H1 (cell line): Measurements from ENCODE around the gene ZBTB42. TPM values are rescaled to one million over a fixed set of nuclear protein-coding genes. Genes with fewer than 3 reads are reported as not detected.

ENCODE experiments used
- CTCF ChIA-PET: fragments of 300-600 bp; sonication (Branson Sonifier 250); formaldehyde crosslinking; loops from one replicate; lab custom pipeline; 2021; ENCODE audit not compliant: partially characterized antibody; lab: Charles Lee
- POLR2A ChIA-PET: fragments of 300-600 bp; sonication (Branson Sonifier 250); formaldehyde crosslinking; loops from one replicate; lab custom pipeline; 2021; ENCODE audit warnings: inconsistent platforms; ENCODE audit not compliant: partially characterized antibody; lab: Charles Lee
- DNase-seq, 2 experiments: peaks; one replicate each; pipeline versions ENCODE4 v3.0.0 to v3.0.0-alpha.2; 2010 to 2022; ENCODE audit warnings: low spot score in 2 of 2, low read depth in 1 of 2, mixed read lengths in 1 of 2
- FAIRE-seq: peaks from 2 replicates; lab custom pipeline; 2011; peaks lifted over from hg19 to GRCh38; lab: Jason Lieb, UNC
- H2AFZ ChIP-seq: 2 replicates; pipeline ENCODE4 v1.8.1; 2012; ENCODE audit warnings: low read length, inconsistent platforms
- H2AK5ac ChIP-seq: 2 replicates; pipeline ENCODE4 v1.6.1; 2013; ENCODE audit warnings: low read depth, low read length
- H2BK120ac ChIP-seq: replicated peaks from 2 replicates; pipeline ENCODE3; 2013; ENCODE audit warnings: low read depth, low read length, inconsistent platforms
- H2BK12ac ChIP-seq: 2 replicates; pipeline ENCODE4 v1.6.1; 2013; ENCODE audit warnings: low read depth, low read length
- H2BK15ac ChIP-seq: 2 replicates; pipeline ENCODE4 v1.6.1; 2013; ENCODE audit warnings: low read length
- H2BK20ac ChIP-seq: 2 replicates; pipeline ENCODE4 v1.6.1; 2013; ENCODE audit warnings: low read length
- H2BK5ac ChIP-seq: 2 replicates; pipeline ENCODE4 v1.6.1; 2013; ENCODE audit warnings: low read depth, low read length
- H3K14ac ChIP-seq: 2 replicates; pipeline ENCODE4 v1.6.1; 2013; ENCODE audit warnings: inconsistent platforms; ENCODE audit not compliant: insufficient read length
- H3K18ac ChIP-seq: 2 replicates; pipeline ENCODE4 v1.6.1; 2013; ENCODE audit warnings: low read length; ENCODE audit errors: extremely low read depth
- H3K23ac ChIP-seq: 2 replicates; pipeline ENCODE4 v1.6.1; 2013; ENCODE audit warnings: inconsistent platforms; ENCODE audit not compliant: insufficient read length
- H3K23me2 ChIP-seq: 2 replicates; pipeline ENCODE4 v1.6.1; 2013; ENCODE audit warnings: low read depth, low read length
- H3K27ac ChIP-seq: 2 replicates; pipeline ENCODE4 v1.6.1; 2011; ENCODE audit warnings: low read depth, low read length, inconsistent platforms
- H3K27me3 ChIP-seq, 4 experiments: replicated peaks in 1 of 4; 1 replicate in 1 of 4; 2 replicates in 3 of 4; pipeline versions ENCODE4 v1.6.1 to v1.8.1; 2011 to 2013; ENCODE audit warnings: low read length in 3 of 4, mild to moderate bottlenecking in 3 of 4, inconsistent platforms in 2 of 4, mixed read lengths in 2 of 4, moderate library complexity in 1 of 4; ENCODE audit not compliant: control insufficient read depth in 3 of 4, insufficient read depth in 3 of 4; ENCODE audit errors: extremely low read depth in 1 of 4
- H3K36me3 ChIP-seq, 4 experiments: 2 replicates each; pipeline versions ENCODE4 v1.6.1 to v1.8.1; 2011 to 2013; ENCODE audit warnings: mild to moderate bottlenecking in 4 of 4, low read length in 3 of 4, moderate library complexity in 2 of 4, control low read depth in 1 of 4, inconsistent platforms in 1 of 4; ENCODE audit not compliant: insufficient read depth in 4 of 4, control insufficient read depth in 2 of 4
- H3K4ac ChIP-seq: replicated peaks from 2 replicates; pipeline ENCODE3; 2013; ENCODE audit warnings: low read length, low read depth, mixed read lengths, inconsistent platforms; ENCODE audit not compliant: insufficient read length
- H3K4me1 ChIP-seq, 4 experiments: replicated peaks in 1 of 4; 1 replicate in 1 of 4; 2 replicates in 3 of 4; pipeline versions ENCODE4 v1.6.1 to v1.8.1; 2011 to 2013; ENCODE audit warnings: low read length in 3 of 4, inconsistent platforms in 2 of 4, mixed read lengths in 1 of 4; ENCODE audit not compliant: insufficient read depth in 4 of 4, control insufficient read depth in 3 of 4
- H3K4me2 ChIP-seq, 2 experiments: 2 replicates each; pipeline versions ENCODE4 v1.6.1 to v1.8.1; 2011 to 2013; ENCODE audit warnings: low read depth in 2 of 2, low read length in 2 of 2, control low read depth in 1 of 2, inconsistent platforms in 1 of 2, mild to moderate bottlenecking in 1 of 2; ENCODE audit not compliant: insufficient read depth in 1 of 2
- H3K4me3 ChIP-seq, 4 experiments: fragments of 200-600, 300-600 bp in 1 of 4; sonication (generic), shearing (Covaris generic), sonication (Bioruptor Twin) in 1 of 4; 2 replicates each; pipeline versions ENCODE4 v1.5.1 to v1.8.1; 2011 to 2016; ENCODE audit warnings: low read length in 4 of 4, low read depth in 3 of 4, control low read depth in 2 of 4, inconsistent platforms in 2 of 4, mild to moderate bottlenecking in 2 of 4, mixed read lengths in 1 of 4, moderate library complexity in 1 of 4; ENCODE audit not compliant: insufficient read depth in 2 of 4; ENCODE audit errors: extremely low read depth in 1 of 4
- H3K56ac ChIP-seq: replicated peaks from 2 replicates; pipeline ENCODE3; 2013; ENCODE audit warnings: low read depth, mild to moderate bottlenecking, mixed read lengths, low read length, inconsistent platforms; ENCODE audit not compliant: insufficient read length
- H3K79me1 ChIP-seq: 2 replicates; pipeline ENCODE4 v1.6.1; 2013; ENCODE audit warnings: low read depth, low read length, control low read depth
- H3K79me2 ChIP-seq, 2 experiments: 2 replicates each; pipeline versions ENCODE4 v1.6.1 to v1.8.1; 2012 to 2013; ENCODE audit warnings: low read length in 2 of 2, mild to moderate bottlenecking in 2 of 2, inconsistent platforms in 1 of 2; ENCODE audit not compliant: insufficient read depth in 2 of 2, control insufficient read depth in 1 of 2
- H3K9ac ChIP-seq, 4 experiments: replicated peaks in 1 of 4; 1 replicate in 1 of 4; 2 replicates in 3 of 4; pipeline versions ENCODE4 v1.6.1 to v1.8.1; 2011 to 2013; ENCODE audit warnings: low read depth in 3 of 4, low read length in 3 of 4, control low read depth in 2 of 4, mild to moderate bottlenecking in 2 of 4, moderate library complexity in 2 of 4, inconsistent platforms in 1 of 4; ENCODE audit errors: extremely low read depth in 1 of 4
- H3K9me3 ChIP-seq, 2 experiments: 2 replicates each; pipeline versions ENCODE4 v1.6.1 to v1.8.1; 2012 to 2013; ENCODE audit warnings: mild to moderate bottlenecking in 2 of 2, moderate library complexity in 2 of 2, control low read depth in 1 of 2, inconsistent platforms in 1 of 2, low read depth in 1 of 2, low read length in 1 of 2, mixed read lengths in 1 of 2; ENCODE audit not compliant: insufficient read depth in 2 of 2
- H4K20me1 ChIP-seq, 2 experiments: replicated peaks in 1 of 2; 2 replicates each; pipeline versions ENCODE3 to v1.8.1; 2011 to 2013; ENCODE audit warnings: inconsistent platforms in 2 of 2, low read length in 2 of 2, mild to moderate bottlenecking in 1 of 2; ENCODE audit not compliant: insufficient read depth in 2 of 2, control insufficient read depth in 1 of 2
- H4K5ac ChIP-seq: 2 replicates; pipeline ENCODE4 v1.6.1; 2013; ENCODE audit warnings: low read length, low read depth, mixed read lengths, inconsistent platforms; ENCODE audit not compliant: insufficient read length
- H4K8ac ChIP-seq: 2 replicates; pipeline ENCODE4 v1.8.0; 2013; ENCODE audit warnings: mild to moderate bottlenecking, moderate library complexity, low read length, inconsistent platforms; ENCODE audit not compliant: insufficient read depth; ENCODE audit errors: extremely low read depth
- H4K91ac ChIP-seq: replicated peaks from 2 replicates; pipeline ENCODE3; 2013; ENCODE audit warnings: low read length, mixed read lengths, inconsistent platforms; ENCODE audit not compliant: insufficient read length
- ASH2L ChIP-seq: fragments of 200-600, 300-600 bp; sonication (generic); IDR thresholded peaks from one replicate; pipeline ENCODE4 v1.7.1; 2017; ENCODE audit warnings: low read length
- CREB1 ChIP-seq: IDR thresholded peaks from 2 replicates; pipeline ENCODE4 v1.6.1; 2012; ENCODE audit warnings: inconsistent platforms
- GABPA ChIP-seq: IDR thresholded peaks from 2 replicates; pipeline ENCODE4 v1.6.1; 2011; ENCODE audit warnings: mild to moderate bottlenecking, low read length, moderate library complexity, borderline replicate concordance; ENCODE audit not compliant: insufficient read depth
- SIN3A ChIP-seq, 2 experiments: IDR thresholded peaks in 1 of 2; conservative IDR thresholded peaks in 1 of 2; 2 replicates each; pipeline ENCODE4 v1.6.1; 2011 to 2012; ENCODE audit warnings: low read length in 2 of 2, improper control_type of control experiment in 1 of 2, low read depth in 1 of 2, mild to moderate bottlenecking in 1 of 2
- SRF ChIP-seq: IDR thresholded peaks from 2 replicates; pipeline ENCODE4 v1.6.1; 2011; ENCODE audit warnings: mild to moderate bottlenecking, low read depth, low read length, moderate library complexity
- SUZ12 ChIP-seq: fragments of 200-600 bp; sonication (generic); IDR thresholded peaks from 2 replicates; pipeline ENCODE4 v1.6.1; 2012; ENCODE audit warnings: mild to moderate bottlenecking, inconsistent platforms, low read length, moderate library complexity, mixed read lengths
- TBP ChIP-seq: IDR thresholded peaks from 2 replicates; pipeline ENCODE4 v1.6.1; 2011; ENCODE audit warnings: low read depth, low read length, improper control_type of control experiment
- WGBS, 2 experiments: shearing (Covaris generic) in 1 of 2; methylation state at CpG; one replicate each; pipeline versions ENCODE4 v1.1.6 to v1.1.7; 2013 to 2015; ENCODE audit warnings: low lambda C conversion rate in 2 of 2, mixed read lengths in 2 of 2, inconsistent platforms in 1 of 2, low coverage in 1 of 2, missing lambda C conversion rate in 1 of 2; ENCODE audit not compliant: insufficient replicate concordance in 2 of 2, insufficient coverage in 1 of 2, insufficient read length in 1 of 2; ENCODE audit errors: extremely low coverage in 1 of 2, missing lambda C conversion rate in 1 of 2; 5-methylcytosine and 5-hydroxymethylcytosine counted together
- long read RNA-seq, 2 experiments: library from RNA in 1 of 2; library from capped mRNA in 1 of 2; stranded (forward); transcript quantifications; one replicate each; pipeline ENCODE4 v2.0.0, GENCODE V29; 2021; ENCODE audit warnings: inconsistent platforms in 1 of 2
- polyA minus RNA-seq, 3 experiments: library from RNA; depleted of rRNA, polyadenylated mRNA; stranded (reverse); fragments of >200 nt; gene quantifications; 1 replicate in 2 of 3; 2 replicates in 1 of 3; pipeline ENCODE4 v1.2.3, GENCODE V29; 2011
- polyA plus RNA-seq, 7 experiments: library from polyadenylated mRNA; depleted of rRNA in 3 of 7; stranded (reverse) in 5 of 7; unstranded in 2 of 7; fragments of >200 nt in 5 of 7; fragments of 200-250 nt in 2 of 7; gene quantifications; 1 replicate in 5 of 7; 2 replicates in 1 of 7; 4 replicates in 1 of 7; pipeline versions ENCODE4 v1.2.1 to v1.2.3, GENCODE V29; 2011 to 2013; ENCODE audit warnings: missing spikeins in 2 of 7, mixed read lengths in 2 of 7
- total RNA-seq: library from RNA; stranded (reverse); fragmentation: NEBNext Ultra II Directional; extraction: Animal tissue kit (Norgen Biotek cat#: 25700); gene quantifications from 2 replicates; pipeline ENCODE4 v1.2.1, GENCODE V29; 2021
- TF ChIP-seq, protein P1 (sequence below): IDR thresholded peaks from 2 replicates; pipeline ENCODE4 v1.6.1; 2012; ENCODE audit warnings: inconsistent platforms

The ZBTB42 gene
- total RNA-seq (2.8 and 2.9 TPM in 2 replicates), polyA plus RNA-seq (2011; rRNA removed) (3.1 and 3.7 TPM in 2 replicates), polyA minus RNA-seq (2011; rRNA and poly(A)+ RNA removed) (3.4 and 4.0 TPM in 2 replicates)
- polyA plus RNA-seq (2011; cell fraction: cytosol; rRNA removed), result 2.5 TPM
- polyA plus RNA-seq (2011; cell fraction: nucleus; rRNA removed), result 4.0 TPM
- 1.5 to 3.3 TPM (median 2.9 TPM) in 4 replicates for polyA plus RNA-seq (2012, experiment 1 of 2)
- polyA plus RNA-seq (2012, experiment 2 of 2), result 2.3 TPM
- polyA plus RNA-seq (2013, experiment 1 of 2), result 1.2 TPM
- polyA plus RNA-seq (2013, experiment 2 of 2), result 1.2 TPM
- polyA minus RNA-seq (2011; cell fraction: cytosol; rRNA and poly(A)+ RNA removed), result 2.7 TPM
- 7.3 TPM for polyA minus RNA-seq (2011; cell fraction: nucleus; rRNA and poly(A)+ RNA removed)
- long read RNA-seq, experiment 1, partial matches to known transcripts, result 0 of 3 reads
- long read RNA-seq, experiment 1, other reads (novel, unspliced or antisense), result 0 of 3 reads
- long read RNA-seq, experiment 2, partial matches to known transcripts, result 0 of 4 reads
- long read RNA-seq, experiment 2, other reads (novel, unspliced or antisense), result 0 of 4 reads

DNA sequence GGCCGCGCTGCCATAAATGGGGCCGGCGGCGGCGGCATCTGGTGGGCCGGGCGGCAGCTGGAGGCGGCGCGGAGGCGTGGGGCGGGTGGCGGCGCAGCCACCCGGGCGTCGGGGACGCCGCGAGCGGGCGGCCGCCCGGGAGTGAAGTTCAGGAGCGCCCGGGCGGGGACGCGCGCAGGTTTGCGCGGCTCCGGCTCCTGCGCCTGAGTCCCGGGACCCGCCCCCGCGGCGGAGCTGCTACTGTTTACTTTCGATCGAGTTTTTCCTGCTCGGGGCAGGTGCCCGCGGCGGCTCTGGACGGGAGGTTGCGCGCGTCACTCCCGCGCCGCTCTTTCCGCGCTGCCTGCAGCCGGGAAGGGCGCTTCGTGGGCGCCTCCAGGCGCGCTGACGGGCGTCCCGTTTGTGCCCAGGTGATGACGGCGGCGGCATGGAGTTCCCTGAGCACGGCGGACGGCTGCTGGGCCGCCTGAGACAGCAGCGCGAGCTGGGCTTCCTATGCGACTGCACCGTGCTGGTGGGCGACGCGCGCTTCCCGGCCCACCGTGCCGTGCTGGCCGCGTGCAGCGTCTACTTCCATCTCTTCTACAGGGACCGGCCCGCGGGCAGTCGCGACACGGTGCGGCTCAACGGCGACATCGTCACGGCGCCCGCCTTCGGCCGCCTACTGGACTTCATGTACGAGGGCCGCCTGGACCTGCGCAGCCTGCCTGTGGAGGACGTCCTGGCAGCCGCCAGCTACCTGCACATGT is at the start of gene ZBTB42:
Gene ZBTB42, plus strand, starts transcription at position 331 of the 749 bp plus-strand sequence. Its CDS starts 97 bp downstream, at position 428.
- H3K14ac ChIP-seq, result no peak within 1 kb of the TSS
- peak within 1 kb of the TSS; percentile 51 for H4K8ac ChIP-seq
- H3K27me3 ChIP-seq, result peaks cover 20 to 69% (median 57%) of the 10 kb centered on the region in 4 experiments
- no peak within 1 kb of the TSS; the same call in 1 of the 2 replicates for H2BK5ac ChIP-seq
- H3K9ac ChIP-seq, result peak within 1 kb of the TSS in 1 of 4 experiments; percentile 16; a peak in 3 of 7 replicates
- no peaks in the 10 kb centered on the region for H3K9me3 ChIP-seq
- peak within 1 kb of the TSS; percentile 47; the same call in 1 of the 2 replicates for H2AFZ ChIP-seq
- FAIRE-seq, result no peak
- H4K5ac ChIP-seq, result peak within 1 kb of the TSS; percentile 55
- no peaks in the 10 kb centered on the region for H3K36me3 ChIP-seq
- no peaks in the 10 kb centered on the region for H3K79me1 ChIP-seq
- peak within 1 kb of the TSS; percentile 93 for H3K18ac ChIP-seq
- no peaks in the 10 kb centered on the region for H3K79me2 ChIP-seq
- 4% methylated on average over 48 of the region's 105 CpGs; no CpG with 5 or more reads in 1 of the 2 experiments for WGBS, 2 experiments
- peak in 1 of 2 experiments; percentile 74 for DNase-seq
- ChIA-PET CTCF (interaction anchor here (1.3 to 2.4 kb wide), 6 partner anchors 17 to 48 kb away, joined by 5 to 10 read pairs (median 7); partner anchors contain the start of gene SIVA1), POLR2A (interaction anchor here (0.7 to 1.8 kb wide), 7 partner anchors 19 to 55 kb away, joined by 3 to 4 read pairs (median 3); no protein-coding TSS in a partner anchor)
- peak within 1 kb of the TSS; percentile 50; the same call in 1 of the 2 replicates for H2BK12ac ChIP-seq
- H3K23ac ChIP-seq, result no peak within 1 kb of the TSS
- peak within 1 kb of the TSS; percentile 30 for H3K56ac ChIP-seq
- H2AK5ac ChIP-seq, result no peak within 1 kb of the TSS
- H3K4me1 ChIP-seq, result peaks cover 0 to 29% (median 25%) of the 10 kb centered on the region in 4 experiments; a peak in 6 of 7 replicates
- H3K4me2 ChIP-seq, result peak within 1 kb of the TSS; percentile 92 to 94
- peaks cover 3 to 11% of the 10 kb centered on the region in 2 experiments for H4K20me1 ChIP-seq
- H3K23me2 ChIP-seq, result peaks cover 16% of the 10 kb centered on the region
- H2BK120ac ChIP-seq, result no peak within 1 kb of the TSS
- H3K4ac ChIP-seq, result no peak within 1 kb of the TSS
- H3K27ac ChIP-seq, result no peak within 1 kb of the TSS
- peak within 1 kb of the TSS; percentile 64 to 85 (median 76) for H3K4me3 ChIP-seq
- H2BK20ac ChIP-seq, result no peak within 1 kb of the TSS
- 0 out of 2 replicates have a peak within 1 kb of the TSS, but pooled peaks have one; percentile 46 for H2BK15ac ChIP-seq
- H4K91ac ChIP-seq, result no peak within 1 kb of the TSS
- TF ChIP-seq CREB1, result no peak
- 0 out of 4 replicates have a peak, but pooled peaks of 1 of the 2 experiments have one; percentile 42 for TF ChIP-seq SIN3A (conservative IDR thresholded peaks at IDR 0.05 in 1 of 2, IDR thresholded peaks at IDR 0.05 in 1 of 2; ENCODE audit: low read depth in 1 of 2, low read length in 2 of 2)
- TF ChIP-seq, protein P1, sequence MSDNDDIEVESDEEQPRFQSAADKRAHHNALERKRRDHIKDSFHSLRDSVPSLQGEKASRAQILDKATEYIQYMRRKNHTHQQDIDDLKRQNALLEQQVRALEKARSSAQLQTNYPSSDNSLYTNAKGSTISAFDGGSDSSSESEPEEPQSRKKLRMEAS, result 0 out of 2 replicates have a peak, but pooled peaks have one; percentile 10
- no peak for TF ChIP-seq SRF
- TF ChIP-seq TBP, result no peak
- TF ChIP-seq SUZ12, result peak; percentile 67
- TF ChIP-seq GABPA, result peak; percentile 28; the same call in 1 of the 2 replicates
- TF ChIP-seq ASH2L, result peak; percentile 21
